Measurements from ENCODE around the gene NOS3.
A peak's percentile ranks its signal among the peaks of the same experiment; 100 is the strongest.

Gene NOS3

GRCh38 chr7:150990416-150991186, at the start of gene NOS3:
Gene NOS3, plus strand, starts transcription at chr7:150991017. Its CDS starts 2,787 bp downstream, at chr7:150993804.
- DNase-seq, result no peak

GRCh38 chr7:150941351-150942000, 49.3 kb upstream of the NOS3 start:
- no peak for DNase-seq

- DNase-seq, result peak; percentile 39
These were observed 48.7 kb upstream of the NOS3 start for GRCh38 chr7:150942001-150942590.

- no peak for DNase-seq
These were observed 48.0 kb upstream of the NOS3 start for GRCh38 chr7:150942591-150943452.

- DNase-seq, result no peak
These were observed 47.4 kb upstream of the NOS3 start for GRCh38 chr7:150943453-150943814.

- no peak for DNase-seq
These were observed 46.5 kb upstream of the NOS3 start for GRCh38 chr7:150944066-150945042.

GRCh38 chr7:150945171-150945852, 45.5 kb upstream of the NOS3 start:
- DNase-seq, result no peak

GRCh38 chr7:150945853-150946420, 44.9 kb upstream of the NOS3 start:
- no peak for DNase-seq

GRCh38 chr7:150946421-150947240, 44.2 kb upstream of the NOS3 start:
- DNase-seq, result no peak

GRCh38 chr7:150947241-150947745, 43.5 kb upstream of the NOS3 start:
- DNase-seq, result no peak

- DNase-seq, result no peak
These were observed 42.8 kb upstream of the NOS3 start for GRCh38 chr7:150947761-150948651.

- no peak for DNase-seq
These were observed 42.0 kb upstream of the NOS3 start for GRCh38 chr7:150948791-150949251.

GRCh38 chr7:150949564-150949963, 41.3 kb upstream of the NOS3 start:
- no peak for DNase-seq

GRCh38 chr7:150949971-150950491, 40.8 kb upstream of the NOS3 start:
- DNase-seq, result no peak

GRCh38 chr7:150950496-150951180, 40.2 kb upstream of the NOS3 start:
- no peak for DNase-seq

GRCh38 chr7:150951181-150951520, 39.7 kb upstream of the NOS3 start:
- DNase-seq, result no peak

GRCh38 chr7:150951521-150951920, 39.3 kb upstream of the NOS3 start:
- DNase-seq, result no peak
